Right hindlimb (tissue), 1 donor: ENCODE results near the gene FAM168A.

Experiments used
- DNase-seq: peaks from one replicate; pipeline ENCODE4 v3.0.0-alpha.2; 2018

FAM168A gene

DNA sequence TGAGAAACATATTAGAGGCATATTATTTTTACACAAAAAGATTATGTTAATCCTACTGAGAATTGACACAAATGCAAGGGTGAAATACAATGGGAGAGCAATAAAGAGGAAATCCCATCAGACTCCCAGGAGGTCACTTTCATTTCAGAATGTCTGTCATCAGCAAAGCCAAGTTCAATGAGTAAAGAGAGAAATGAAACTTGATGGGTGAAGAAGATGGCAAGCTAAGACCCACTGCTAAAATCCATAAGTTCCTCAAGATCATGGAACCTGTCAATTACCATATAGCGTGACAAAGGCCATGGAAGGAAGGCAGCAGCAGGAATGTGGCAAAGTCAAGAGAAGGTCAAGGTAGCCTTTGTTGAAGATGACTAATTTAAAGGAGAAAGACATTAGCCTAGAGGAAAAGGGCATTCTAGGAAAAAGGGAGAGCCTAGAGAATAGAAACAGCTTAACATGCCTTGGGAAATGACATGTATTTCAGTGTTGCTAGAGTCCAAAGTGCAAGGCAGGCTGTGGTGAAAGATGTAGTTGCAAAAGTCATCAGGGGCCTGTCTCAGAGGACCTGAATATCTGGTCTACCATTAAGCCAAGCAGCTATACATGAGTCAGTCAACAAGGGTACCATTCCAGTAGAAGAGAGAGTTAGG lies 43.1 kb downstream of the FAM168A start:
- no peak for DNase-seq

DNA sequence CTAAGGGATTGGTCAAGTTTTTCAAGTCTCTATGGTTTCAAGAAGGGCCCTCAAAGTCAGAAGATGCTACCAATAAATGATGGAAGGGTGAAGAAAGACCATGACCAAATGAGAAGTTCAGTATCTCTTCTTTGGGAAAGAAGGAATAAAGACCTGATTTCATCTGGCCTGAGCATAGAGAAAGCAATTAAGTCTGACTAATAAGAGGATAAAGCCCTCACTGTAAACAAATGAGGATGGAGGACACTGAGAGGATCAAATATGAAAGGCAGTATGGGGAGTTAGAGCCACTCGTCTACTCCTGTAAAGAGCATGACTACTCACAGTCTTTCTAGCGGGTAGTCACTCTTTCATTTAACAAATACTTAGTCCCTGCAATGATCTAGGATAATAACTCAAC lies 44.6 kb downstream of the FAM168A start:
- no peak for DNase-seq

DNA sequence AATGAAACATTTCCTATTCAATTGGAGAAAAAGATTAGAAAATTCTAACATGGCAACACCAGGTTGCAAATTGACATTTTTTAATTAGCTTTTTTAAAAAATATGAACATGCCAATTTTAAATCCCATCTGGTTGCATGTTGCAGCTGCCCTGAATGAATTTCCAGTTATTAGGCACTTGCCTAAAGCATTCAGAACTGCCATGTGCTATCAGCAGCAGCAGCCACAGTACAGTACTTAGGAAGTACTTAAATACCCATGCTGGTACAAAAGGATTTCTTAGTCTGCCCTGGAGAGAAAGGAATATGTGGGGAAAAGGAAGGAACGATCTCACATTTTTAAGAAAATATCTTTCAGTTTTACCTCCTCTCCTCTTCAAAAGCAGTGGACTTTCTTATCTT lies 46.2 kb downstream of the FAM168A start:
- DNase-seq: no peak

DNA sequence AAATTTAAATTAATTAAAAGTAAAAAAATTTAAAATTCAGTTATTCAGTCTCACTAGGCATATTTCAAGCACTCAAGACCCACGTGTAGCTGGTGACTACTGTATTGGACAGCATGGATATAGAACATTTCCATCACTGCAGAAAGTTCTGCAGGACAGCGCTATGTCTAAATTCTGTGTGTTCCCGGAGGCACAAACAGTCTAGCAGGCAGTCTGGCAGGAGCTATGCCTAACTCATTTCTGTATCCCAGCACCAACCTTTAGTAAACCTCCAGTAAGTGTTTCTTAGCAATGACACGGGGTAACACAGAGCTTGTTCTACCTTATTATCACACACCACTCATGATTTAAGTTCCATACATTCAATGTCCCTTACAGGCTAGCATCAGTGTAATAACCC lies 48.5 kb downstream of the FAM168A start:
- no peak for DNase-seq

- no peak for DNase-seq
Observed at GRCh38 chr11:73547706-73548595, 50.0 kb downstream of the FAM168A start.

- no peak for DNase-seq
Observed at GRCh38 chr11:73542175-73542574, 55.7 kb downstream of the FAM168A start.

DNA sequence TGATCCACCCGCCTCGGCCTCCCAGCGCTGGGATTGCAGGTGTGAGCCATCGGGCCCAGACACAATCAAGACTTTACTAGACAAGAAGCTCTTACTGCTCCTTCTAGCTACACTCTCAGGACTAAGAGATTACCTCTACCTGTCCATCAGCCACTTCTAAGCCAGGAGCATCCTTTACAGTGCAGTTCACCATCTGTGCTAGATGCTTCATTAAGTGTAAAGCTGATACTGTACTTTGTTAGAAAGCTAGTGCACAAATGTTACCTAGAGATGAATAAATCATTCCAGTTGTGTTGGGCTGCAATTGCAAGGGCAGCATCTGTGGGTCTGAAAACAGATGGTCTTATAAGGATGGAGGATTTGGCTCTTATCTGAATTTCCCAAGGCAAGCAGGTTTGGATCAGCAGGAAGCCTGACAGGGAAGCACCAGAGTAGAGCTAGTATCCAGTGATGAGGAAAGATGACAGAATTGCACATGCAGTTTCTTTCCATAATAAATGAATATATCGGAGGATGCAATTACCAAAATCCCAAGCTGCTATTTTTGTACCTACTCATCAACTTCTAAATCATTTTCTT lies 58.3 kb downstream of the FAM168A start:
- DNase-seq: no peak

DNA sequence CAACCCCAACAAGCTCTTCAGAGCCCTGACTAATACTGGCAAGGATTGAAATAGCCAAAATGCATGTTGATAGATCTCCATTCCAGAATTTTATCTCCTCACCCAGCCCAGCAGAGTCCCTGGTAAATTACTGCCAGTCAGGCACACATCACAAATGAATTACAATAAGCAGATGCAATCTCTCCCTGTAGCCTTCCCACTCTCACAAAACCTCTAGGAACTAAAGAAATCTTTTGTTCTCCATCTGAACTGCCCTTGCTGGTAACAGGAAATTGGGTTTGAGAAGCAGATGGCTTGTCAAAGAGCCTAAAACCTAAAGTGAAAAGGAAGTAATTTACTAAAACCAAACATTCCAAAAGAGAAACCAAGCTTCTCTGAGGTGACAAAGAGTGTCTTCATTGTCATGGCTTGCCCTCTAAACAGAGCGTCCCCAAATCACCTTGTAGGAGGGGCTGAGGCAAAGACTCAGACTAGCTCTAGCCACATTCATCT lies 59.5 kb downstream of the FAM168A start:
- no peak for DNase-seq

GRCh38 chr11:73537969-73538368 lies 59.9 kb downstream of the FAM168A start:
- no peak for DNase-seq

GRCh38 chr11:73536961-73537360 lies 61.0 kb downstream of the FAM168A start:
- no peak for DNase-seq

- DNase-seq: no peak
Observed at GRCh38 chr11:73532310-73532709, 65.6 kb downstream of the FAM168A start.

- no peak for DNase-seq
Observed at GRCh38 chr11:73531386-73531785, 66.5 kb downstream of the FAM168A start.

DNA sequence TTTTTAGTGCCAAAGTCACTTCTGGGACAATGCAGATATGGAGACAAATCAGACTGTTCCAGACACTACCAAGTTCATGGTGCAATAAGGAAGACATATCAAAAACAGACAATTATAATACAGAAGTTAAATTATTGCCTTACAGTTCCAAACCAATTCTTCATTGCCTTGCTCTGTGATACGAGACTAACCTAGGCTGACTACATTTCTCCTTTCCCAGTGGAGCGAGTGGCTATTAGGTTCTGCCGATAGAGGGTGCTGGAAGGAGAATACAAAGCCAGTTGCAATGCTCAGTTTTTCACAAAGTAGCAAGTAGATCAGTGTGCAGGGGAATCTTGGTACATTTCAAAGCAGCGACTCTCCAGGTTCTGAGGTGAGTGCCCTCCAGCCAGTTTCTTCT lies 67.8 kb downstream of the FAM168A start:
- DNase-seq: no peak

GRCh38 chr11:73529204-73529530 lies 68.7 kb downstream of the FAM168A start:
- DNase-seq: no peak

- DNase-seq: no peak
Observed at GRCh38 chr11:73528483-73529203, 69.3 kb downstream of the FAM168A start.

- DNase-seq: no peak
Observed at GRCh38 chr11:73528013-73528412, 69.9 kb downstream of the FAM168A start.

DNA sequence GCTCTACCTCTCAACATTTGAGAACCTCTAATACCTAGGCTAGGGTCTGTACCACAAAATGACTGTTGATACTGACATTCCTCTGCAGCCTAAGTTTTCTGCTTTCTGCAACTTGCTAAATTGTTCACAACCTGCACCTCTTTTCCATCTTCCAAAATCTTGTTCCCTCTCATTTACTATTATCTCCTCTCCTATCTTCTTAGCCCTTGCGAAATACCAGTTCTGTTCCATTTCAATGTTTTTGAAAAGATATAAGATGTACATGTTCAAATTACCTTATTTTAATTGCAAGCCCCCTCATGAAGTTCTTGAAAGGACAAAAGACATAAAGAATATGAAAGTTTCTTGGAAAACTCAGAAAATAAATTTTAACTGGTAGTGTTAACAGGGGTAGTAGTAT lies 72.3 kb downstream of the FAM168A start:
- no peak for DNase-seq

DNA sequence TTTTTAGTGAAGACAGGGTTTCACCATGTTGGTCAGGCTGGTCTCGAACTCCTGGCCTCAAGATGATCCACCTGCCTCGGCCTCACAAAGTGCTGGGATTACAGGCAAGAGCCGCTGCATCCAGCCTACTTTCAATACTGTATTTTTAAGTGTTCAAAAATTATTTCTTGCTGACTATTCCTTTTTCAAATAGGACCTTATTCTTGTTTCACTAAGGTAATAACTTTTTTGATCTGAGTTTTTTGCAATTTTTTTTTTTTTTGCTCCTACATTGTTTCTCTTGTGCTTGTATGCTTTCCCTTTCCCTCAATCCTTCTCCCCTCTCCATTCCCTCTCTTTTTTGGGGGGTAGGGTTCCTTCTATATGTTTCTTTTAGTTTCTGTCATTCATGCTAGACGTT lies 73.1 kb downstream of the FAM168A start:
- DNase-seq: no peak

GRCh38 chr11:73521621-73522020 lies 76.3 kb downstream of the FAM168A start:
- no peak for DNase-seq

- no peak for DNase-seq
Observed at GRCh38 chr11:73520353-73521061, 77.4 kb downstream of the FAM168A start.

DNA sequence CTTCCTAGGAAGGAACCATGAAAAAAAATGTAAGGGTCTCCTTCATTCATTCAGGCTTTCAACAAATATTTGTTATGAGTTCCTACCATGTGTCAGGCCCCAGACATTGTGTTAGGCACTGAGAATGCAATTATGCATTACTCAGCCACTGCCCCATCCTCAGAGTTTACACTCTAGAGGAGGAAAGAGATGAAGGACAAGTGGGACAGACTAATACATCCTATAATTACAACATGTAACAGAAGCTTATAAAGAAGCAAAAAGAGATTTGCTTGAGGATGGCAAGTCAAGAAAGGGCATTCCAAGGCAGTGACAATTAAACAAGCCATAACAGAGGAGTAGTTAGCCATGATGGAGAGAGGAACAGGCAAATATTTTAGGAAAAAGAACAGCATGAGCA lies 78.6 kb downstream of the FAM168A start:
- no peak for DNase-seq

DNA sequence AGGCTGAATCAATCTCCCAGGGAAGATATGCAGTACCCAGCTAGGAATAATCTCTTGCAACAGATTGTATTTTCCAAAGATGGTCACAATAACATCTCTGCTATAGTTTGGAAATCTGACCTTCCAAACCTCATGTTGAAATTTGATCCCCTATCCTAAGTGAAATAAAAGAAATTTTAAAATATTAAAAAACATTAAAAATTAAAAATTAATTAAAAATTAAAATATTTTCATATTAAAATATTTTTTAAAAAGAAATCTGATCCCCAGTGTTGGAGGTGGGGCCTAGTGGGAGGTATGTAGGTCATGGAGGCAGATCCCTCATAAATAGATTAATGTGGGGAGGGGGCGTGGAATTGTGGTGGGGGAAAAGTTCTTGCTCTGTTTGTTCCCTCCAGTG lies 79.7 kb downstream of the FAM168A start:
- no peak for DNase-seq

- no peak for DNase-seq
Observed at GRCh38 chr11:73516080-73516479, 81.8 kb downstream of the FAM168A start.
